ENCODE results near the gene PTPRJ. TPM values are rescaled to one million over a fixed set of nuclear protein-coding genes. Genes with fewer than 3 reads are reported as not detected.

Gene PTPRJ
- total and polyA plus RNA-seq, 2 of the 13 experiments (the other 11 are each of a cell fraction or from before 2014, with no cell fraction given), result 1.0 to 1.2 TPM

GRCh38 chr11:48093795-48094642 lies 113.7 kb downstream of the PTPRJ start (continued):
- TF ChIP-seq MED1 (CRISPR knock-in tag; IDR thresholded peaks at IDR 0.05), result peak; percentile 24; the same call in 1 of the 2 replicates
- TF ChIP-seq ZNF7 (CRISPR knock-in tag; IDR thresholded peaks at IDR 0.05), result no peak
- 0 out of 2 replicates have a peak, but pooled peaks have one; percentile 21 for TF ChIP-seq ZNF644 (CRISPR knock-in tag; IDR thresholded peaks at IDR 0.05; ENCODE audit: low read depth)
- no peak for TF ChIP-seq SOX6 (IDR thresholded peaks at IDR 0.05)
- TF ChIP-seq SOX6 (CRISPR knock-in tag; IDR thresholded peaks at IDR 0.05), result no peak
- TF ChIP-seq EP300 (IDR thresholded peaks at IDR 0.05; ENCODE audit: low read depth in 2 of 2, low read length in 2 of 2), result peak; percentile 34 to 73; a peak in 2 of 4 replicates
- TF ChIP-seq EP300 (CRISPR knock-in tag; IDR thresholded peaks at IDR 0.05; ENCODE audit: borderline replicate concordance), result no peak
- TF ChIP-seq PAXIP1 (CRISPR knock-in tag; conservative IDR thresholded peaks at IDR 0.05), result peak; percentile 81
- TF ChIP-seq BCL6 (CRISPR knock-in tag; IDR thresholded peaks at IDR 0.05), result 0 out of 2 replicates have a peak, but pooled peaks have one; percentile 28
- peak; percentile 34; the same call in 1 of the 2 replicates for TF ChIP-seq SAP130 (CRISPR knock-in tag; IDR thresholded peaks at IDR 0.05; ENCODE audit: low read depth)
- TF ChIP-seq ZNF652 (CRISPR knock-in tag; IDR thresholded peaks at IDR 0.05; ENCODE audit: borderline replicate concordance, low read depth), result peak; percentile 96
